NCI-H2227 treated with DMSO at 0.1 percent for 48 hours (cell line): Measurements from ENCODE around the gene NIPAL1.
"Not testable (repeated sequence)": the region's sequence is repeated elsewhere in the genome, so short reads cannot be mapped to it uniquely, and the experiment has no call there.

Experiments
- DNase-seq: peaks from one replicate; lab custom pipeline; 2025; lab: John Stamatoyannopoulos, UW

Gene NIPAL1

DNA sequence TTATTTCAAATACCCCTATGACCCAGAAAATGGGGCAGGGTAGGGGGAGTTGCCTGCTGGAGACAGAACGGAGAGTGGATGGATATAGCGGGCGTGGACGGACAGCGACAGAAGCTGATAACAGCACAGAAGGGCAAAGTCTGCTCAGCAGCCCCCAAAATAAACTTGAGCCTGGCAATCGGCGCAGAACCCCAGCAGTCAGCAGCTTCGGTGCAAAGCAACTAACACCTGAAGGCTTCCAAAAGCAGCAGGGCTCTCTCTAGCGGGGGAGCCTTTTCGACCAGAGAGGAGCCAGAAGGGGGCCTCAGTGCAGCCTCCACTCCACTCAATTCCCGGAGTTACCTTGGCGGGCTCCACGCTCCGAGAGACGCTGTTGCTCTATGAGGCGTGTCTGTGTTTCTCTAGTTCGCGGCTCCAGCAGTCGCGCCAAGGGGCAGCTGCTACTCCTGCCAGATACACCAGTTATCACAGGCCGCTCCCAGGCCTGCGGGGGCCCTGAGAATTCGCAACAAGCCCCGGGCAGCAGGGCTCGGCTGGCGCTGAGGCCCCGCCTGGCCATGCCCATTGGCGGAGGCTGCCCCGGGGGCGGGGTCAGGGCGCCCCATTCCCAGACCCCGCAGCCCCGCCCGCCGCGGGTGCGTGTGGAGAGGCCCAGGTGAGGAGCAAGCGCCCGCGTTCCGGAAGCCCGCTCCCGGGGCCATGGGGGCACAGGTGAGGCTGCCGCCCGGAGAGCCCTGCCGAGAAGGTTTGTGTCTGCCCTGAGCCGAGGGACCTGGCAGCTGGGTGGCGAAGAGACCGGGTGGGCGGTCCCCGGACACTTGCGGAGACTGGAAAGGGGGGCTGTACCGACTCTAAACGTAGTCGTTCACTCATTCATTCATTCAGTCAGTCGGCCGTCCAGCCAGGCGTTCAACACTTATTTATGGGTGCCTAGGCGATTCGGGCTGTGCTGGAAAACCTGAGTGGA is at the start of gene NIPAL1, which contains the start of gene CNGA1:
TSS of gene NIPAL1 (plus strand) at position 632 of the 967 bp plus-strand sequence. CDS start at position 700, 68 bp downstream.
TSS of gene CNGA1 (minus strand) at position 541 of the 967 bp plus-strand sequence. CDS start 63,992 bp downstream, outside the sequence.
- peak; percentile 15 for DNase-seq

DNA sequence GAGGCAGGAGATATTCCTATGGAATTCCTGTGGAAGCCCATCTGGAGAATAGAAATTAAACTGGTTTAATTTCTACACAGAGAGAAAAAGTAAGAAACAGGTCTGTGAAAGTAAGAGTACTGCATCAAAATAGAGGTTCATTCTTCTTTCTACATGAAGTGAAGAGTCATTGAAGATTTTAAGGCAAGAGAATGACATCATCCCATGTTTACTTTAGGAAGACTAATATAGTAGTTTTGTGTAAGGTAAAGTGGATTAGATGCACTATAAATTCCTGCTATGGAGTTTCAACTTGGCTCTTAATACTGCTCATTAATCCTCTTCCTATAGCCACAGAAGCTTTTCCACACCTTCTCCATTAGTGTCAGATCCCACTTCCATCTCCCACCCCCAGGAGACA is 47.7 kb upstream of the NIPAL1 start:
- DNase-seq, result no peak

DNA sequence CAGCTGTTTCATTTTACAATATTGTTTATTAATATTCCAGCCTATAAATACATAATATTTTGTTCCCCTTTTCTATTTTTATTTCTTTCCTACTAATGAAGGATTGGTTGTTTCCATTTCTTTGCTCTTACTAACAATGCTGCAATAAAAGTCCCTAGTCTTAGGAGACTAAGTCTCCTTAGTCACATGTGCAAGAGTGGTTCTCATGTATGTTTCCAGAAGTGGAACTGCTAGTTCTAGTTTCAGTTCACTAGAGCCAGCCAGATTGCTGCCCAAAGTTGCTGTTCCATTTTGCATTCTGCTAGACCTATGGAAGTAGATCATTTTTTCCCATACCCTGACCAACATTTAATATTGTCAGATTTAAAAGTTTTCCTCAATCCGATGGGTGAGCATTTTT is 44.4 kb upstream of the NIPAL1 start:
- no peak for DNase-seq

DNA sequence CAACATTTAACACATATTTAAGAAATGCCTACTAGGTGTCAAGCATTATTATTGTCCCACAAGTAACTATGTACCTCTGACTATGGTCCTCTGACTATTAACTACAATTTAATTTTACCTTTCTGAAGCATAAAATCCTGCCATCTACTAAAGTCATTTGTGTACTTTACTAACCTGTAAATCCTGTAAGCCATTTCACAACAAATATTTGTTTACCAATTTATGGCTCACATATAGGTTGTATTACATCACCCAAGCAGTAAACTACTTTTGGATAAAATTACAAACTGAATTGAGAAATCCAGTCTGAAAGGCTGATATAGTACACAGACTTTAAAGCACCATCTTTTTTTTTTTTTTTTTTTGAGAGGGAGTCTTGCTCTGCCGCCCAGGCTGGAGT is 43.9 kb upstream of the NIPAL1 start:
- no peak for DNase-seq

DNA sequence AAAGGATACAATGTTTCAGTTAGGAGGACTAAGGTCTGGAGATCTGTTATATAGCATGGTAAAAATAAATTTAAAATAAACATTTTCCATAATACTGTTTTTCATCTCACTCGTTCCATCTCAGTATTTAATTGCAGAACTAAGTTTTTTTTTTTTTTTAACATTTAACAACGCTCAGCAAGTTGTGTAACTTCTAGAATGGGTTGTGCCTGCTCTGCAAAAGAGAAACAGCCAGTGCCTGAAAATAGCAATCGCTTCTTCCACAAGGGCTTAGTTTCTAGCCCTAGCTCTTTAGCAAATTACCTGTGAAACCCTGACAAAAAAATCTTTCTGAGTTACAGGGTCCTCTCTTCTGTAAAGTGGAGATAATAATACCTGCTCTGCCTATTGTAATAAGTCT is 42.0 kb upstream of the NIPAL1 start:
- no peak for DNase-seq

DNA sequence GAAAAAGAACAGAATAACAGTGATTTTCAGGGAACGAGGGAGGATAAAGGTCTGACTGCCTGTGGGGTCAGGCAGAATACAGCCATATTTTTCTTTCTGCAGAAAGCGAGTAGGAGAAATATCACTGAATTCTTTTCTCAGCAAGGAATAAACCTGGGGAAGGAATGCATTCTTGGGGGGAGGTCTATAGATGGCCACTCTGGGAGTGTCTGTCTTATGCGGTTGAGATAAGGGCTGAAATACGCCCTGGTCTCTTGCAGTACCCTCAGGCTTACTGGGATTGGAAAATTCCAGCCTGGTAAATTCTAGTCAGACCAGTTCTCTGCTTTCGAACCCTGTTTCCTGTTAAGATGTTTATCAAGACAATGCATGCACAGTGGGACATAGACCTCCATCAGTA is 26.4 kb upstream of the NIPAL1 start:
- no peak for DNase-seq

DNA sequence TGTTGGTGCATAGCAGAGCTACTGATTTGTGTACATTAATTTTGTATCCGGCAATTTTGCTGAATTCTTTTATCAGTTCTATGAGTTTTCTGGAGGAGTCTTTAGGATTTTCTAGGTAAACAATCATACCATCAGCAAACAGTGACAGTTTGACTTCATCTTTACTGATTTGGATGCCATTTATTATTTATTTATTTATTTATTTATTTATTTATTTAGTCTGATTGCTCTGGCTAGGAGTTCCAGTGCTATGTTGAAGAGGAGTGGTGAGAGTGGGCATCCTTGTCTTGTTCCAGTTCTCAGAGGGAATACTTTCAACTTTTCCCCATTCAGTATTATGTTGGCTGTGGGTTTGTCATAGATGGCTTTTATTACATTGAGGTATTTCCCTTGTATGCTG is 24.1 kb upstream of the NIPAL1 start:
- DNase-seq, result not testable (repeated sequence)

DNA sequence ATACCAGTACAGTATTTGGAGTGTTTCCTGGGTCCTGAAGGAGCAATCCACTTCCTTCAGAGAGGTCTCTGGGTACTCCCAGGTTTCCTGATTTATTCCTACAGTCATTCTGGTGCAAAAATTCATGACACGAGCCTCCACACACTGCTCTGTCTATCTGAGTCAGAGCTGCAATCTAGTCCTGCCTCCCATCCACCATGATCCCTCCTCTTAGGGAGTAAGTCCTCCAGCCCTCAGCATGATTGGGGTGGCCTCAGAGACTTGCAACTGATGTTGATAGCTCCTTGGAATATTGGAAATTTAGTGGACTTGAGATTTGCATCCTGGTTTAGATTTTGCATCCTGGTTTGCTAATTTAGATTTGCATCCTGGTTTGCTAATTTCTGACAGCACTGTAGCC is 20.6 kb upstream of the NIPAL1 start:
- DNase-seq, result no peak

DNA sequence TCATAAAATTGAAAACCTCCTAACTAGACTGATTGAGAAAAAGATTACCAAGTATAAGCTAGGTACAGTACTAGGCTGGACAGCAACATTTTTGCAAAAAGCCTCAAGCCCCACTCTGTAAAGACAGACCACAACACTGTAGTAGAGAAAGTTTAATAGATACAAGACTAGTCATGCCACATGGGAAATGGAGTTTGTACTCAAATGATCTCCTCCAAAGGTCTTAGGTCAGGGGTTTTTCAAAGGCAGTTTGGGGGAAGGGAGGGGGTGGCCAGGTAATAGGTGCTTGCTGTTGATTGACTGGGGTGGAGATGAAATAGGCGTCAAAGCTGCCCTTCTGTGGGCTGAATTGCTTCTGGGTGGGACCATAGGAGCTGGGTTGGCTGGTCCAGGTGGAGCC is 14.3 kb upstream of the NIPAL1 start:
- DNase-seq, result no peak

DNA sequence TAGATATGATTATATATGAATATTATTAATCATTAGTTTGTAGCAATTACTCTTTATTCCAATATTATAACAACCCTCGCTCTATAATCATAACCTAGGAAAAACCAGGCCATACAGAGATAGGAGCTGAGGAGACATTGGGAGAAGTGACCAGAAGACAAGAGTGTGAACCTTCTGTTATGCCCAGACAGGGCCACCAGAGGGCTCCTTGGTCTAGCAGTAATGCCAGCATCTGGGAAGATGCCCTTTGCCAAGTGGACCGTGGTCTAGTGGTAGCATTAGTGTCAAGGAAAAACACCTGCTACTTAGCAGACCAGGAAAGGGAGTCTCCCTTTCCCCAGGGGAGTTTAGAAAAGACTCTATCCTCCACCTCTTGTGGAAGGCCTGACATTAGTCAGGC is 13.0 kb upstream of the NIPAL1 start:
- DNase-seq, result not testable (repeated sequence)

DNA sequence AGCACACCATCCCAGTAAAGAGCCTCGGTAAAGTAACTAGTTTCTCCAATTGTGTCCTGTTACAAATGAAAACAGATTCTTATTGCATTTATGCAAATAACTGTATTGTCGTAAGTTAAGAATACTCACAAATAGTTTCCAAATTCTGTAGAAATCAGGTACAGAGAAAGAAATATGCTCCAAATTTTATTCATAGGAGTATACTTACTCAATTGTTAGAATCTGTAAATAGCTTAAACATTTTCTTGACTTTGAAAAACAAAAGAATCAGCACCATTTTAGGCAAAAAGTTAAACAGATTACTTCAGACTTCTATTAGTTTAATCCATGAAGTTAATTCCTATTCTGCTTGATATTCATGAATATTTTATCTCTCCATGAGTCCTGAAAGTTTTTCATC is 10.8 kb upstream of the NIPAL1 start:
- no peak for DNase-seq

DNA sequence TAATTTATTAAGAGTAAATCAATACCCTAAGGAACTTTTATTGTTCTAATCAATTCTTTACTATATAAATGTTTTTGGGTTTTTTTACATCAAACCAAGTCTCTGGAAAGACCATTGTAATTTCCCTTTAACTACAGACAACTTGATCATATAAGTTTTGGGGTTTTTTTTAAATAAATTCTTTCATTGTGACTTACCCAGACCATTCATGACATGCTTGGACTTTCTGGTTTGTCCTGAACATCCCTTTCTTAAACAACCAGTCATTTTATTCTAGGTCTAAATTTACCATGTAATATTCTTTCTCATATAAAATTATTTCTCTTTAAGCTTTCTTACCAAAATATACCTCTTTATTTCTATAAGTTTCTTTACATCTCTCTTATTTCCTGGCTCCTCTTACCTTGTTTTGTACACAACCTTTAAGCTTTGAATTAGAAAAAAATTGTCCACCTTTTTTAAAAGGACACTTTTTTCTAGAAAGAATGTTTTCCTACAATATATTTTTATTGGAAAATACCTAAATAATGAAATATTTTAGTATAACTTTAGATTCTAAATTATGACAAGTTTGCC is 8.5 kb upstream of the NIPAL1 start:
- no peak for DNase-seq

DNA sequence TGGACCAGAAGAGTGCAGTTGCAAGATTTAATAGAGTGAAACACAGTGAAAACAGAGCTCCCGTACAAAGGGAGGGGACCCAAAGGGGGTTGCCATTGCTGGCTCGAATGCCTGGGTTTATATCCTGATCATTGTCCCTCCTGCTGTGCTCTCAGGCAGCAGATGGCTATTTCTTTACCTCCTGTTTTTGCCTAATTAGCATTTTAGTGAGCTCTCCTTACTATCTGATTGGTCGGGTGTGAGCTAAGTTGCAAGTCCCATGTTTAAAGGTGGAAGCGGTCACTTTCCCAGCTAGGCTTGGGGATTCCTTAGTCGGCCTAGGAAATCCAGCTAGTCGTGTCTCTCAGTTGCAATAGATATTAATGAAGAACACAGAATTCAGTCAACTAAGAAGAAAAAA is 5.7 kb upstream of the NIPAL1 start:
- not testable (repeated sequence) for DNase-seq

DNA sequence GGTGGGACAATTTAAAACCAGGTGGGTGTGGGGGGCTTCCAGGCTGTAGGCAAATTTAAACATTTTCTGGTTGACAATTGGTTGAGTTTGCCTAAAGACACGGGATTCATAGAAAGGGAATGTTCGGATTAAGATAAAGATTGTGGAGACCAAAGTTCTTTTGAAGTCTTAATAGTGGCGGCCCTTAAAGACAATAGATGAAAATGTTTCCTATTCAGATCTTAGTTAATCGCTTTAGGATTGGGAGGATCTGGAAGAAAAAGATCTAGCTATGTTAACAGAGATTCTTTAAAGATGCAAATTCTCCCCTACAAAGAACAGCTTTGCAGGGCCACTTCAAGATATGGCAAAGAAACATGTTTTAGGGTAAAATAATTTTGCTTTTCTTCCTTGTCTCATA is 4.8 kb upstream of the NIPAL1 start:
- no peak for DNase-seq

DNA sequence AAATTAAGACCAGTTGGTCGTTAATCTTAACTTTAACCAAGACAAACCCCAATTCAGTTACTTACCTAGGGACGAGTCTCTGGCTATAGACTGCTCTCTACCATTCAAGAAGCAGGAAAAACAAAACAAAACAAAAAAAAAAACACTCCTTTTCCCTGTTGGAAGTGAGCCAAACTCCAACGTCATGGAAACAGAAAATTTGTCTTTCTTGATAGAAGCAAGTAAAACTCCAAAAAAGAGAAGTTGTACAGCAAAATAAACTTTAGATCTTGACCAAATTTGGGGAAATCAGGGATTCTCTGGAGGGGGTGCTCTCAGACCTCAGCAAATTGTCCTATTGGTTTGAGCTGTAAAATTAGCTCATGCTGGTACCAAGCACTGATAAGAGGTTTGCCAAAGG is 3.7 kb upstream of the NIPAL1 start:
- no peak for DNase-seq

DNA sequence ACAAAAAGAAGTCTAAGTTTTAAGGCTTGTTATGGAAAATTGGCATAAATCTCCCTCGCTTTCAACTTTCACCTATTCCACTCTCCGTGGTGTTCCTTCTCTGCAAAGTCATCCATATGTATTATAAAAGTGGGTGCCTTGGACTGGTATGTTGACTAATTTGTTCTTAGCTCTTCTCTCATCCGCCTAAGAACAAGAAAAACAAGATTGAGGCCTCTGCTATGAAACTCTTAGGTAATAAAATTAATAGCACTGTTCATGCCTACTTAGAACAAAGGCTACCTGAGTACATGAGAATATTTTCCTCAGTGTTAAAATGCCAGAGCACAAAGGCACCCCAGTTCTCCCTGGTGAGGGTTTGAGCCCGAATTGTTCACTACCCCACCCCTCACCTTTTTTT is 1.4 kb upstream of the NIPAL1 start:
- DNase-seq, result no peak

DNA sequence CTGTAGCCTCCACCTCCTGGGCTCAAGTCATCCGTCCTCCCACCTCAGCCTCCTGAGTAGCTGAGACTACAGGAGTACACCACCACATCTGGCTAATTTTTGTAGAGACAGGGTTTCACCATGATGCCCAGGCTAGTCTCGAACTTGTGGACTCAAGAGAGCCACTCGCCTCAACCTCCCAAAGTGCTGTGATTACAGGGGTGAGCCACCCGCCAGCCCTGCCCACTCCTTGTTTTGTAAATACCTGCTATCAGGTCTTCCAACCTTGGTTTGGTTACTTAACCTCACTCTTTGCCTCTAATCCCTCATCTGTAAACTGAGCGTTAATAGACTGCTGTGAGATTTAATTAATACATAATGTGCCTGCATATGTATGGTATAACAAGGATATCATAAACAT is 894 bp upstream of the NIPAL1 start:
- no peak for DNase-seq

DNA sequence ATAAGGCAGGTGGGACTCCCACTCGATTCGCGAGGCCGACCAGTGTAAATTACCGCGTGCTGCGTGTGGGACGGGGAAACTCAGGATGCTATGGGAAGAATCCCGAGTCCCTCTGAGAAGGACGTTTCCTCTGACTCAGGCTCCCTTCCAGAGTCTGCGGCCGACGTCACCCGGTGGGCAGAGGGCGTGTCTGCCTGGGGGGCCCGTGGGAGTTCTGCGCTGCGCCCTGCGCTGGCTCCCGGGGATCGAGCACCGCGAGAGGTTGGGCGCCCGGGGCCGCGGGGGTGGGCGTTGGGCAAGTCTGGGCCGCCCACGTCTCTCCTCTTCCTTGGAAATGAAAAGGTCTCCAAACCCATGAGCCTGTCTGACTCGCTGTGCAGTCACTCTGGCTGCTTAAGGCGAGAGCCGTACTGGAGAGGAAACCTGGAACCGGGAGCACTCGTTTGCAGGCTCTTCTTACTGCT is 568 bp downstream of the NIPAL1 start:
- DNase-seq, result no peak

DNA sequence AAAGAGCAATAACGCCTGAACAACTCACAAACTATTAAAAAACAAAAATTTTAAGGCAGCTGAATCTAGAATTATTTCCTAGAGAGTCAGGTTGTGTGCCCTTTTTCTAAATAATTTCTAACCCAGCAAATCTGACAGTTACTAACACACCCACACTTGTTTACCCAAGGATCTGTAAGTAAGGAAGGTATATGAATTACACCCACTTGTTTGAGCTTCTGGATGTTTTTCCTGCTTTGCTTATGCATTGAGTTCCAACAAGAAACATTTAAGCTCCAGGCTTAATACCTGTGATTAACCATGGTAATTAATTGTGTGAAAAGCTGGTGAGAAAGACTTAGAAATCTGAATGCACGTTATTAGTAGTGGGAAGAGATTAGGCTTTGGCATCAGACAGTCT is 1.5 kb downstream of the NIPAL1 start:
- no peak for DNase-seq

DNA sequence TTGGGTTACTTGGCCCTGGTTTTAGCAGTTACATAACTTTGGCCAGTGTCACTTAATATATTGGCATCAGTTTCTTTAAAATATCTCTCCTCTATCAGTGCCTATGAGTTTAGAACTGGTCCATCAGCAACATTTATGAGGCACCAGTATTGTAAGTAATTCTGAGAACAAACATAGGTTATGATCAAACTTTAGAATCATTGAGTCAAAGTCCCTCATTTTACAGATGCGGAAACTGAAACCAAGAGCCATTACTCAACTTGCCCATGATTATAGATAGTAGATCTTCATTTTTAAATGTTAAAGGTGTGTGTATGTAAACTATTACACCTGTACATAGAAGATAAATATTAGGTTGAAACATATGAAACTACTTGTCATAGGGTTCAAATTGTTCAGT is 4.5 kb downstream of the NIPAL1 start:
- DNase-seq, result no peak

DNA sequence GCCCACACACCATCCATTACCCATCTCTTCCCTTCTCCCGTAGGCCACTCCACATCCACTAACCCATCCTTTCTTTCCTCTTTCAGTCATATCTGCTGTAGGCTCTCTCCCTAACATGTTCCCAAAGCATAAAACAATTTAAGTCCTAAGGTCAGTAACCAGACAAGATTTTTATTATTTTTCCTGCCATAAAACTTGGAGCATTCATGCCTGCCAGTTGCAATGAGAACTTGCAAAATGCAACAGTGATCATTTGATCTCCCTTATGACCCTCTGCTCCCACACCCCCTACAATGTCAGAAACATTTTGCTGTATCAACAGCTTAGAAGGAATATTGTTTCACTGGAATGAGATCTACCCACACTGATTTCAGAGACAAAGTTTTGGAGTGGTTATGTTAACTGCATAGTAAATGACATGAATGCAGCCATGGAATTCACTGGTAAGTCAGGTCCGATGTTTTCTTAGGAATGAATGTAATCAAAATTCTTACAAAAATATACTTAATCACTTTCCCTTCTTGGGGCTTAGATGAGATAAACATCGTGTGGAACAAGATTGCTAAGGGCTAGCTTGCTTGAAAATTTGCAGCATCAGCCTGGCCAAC is 5.7 kb downstream of the NIPAL1 start:
- DNase-seq, result no peak

DNA sequence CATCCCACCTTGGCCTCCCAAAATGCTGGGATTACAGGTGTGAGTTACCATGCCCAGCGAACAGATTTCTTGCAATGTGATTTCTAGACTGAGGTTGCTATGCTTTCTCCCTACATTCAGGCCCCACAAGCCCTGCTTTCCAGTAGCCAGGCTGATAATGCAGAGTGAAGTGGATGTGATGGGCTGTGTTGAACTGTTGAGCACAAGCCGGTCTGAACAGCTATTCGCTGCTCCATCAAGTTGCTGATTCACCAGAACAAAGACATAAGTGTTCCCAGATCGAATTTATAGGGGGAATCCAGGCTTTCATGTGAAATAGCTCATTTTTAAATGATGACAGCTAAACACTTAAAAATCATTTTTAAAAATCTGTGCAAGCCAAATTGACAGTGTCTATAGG is 8.0 kb downstream of the NIPAL1 start:
- no peak for DNase-seq

DNA sequence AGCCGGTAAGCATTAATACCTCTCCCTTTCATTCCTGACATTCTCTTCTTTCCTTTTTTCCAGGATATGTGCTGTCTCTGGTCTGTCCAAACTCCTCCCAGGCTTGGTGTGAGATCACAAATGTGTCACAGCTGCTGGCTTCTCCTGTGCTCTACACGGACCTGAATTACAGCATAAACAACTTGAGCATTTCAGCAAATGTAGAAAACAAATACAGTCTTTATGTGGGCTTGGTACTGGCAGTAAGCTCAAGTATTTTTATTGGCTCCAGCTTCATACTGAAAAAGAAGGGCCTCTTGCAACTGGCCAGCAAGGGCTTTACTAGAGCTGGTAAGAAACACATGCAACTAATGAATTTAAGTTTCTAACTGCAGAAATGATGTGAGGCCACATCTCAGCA is 8.4 kb downstream of the NIPAL1 start:
- DNase-seq, result no peak
